ENCODE measurements around the gene EIF5B. TPM values are rescaled to one million over a fixed set of nuclear protein-coding genes. Genes with fewer than 3 reads are reported as not detected.

Gene EIF5B
- total and polyA plus RNA-seq, 2 of the 8 experiments (the other 6 are each of a cell fraction or from before 2014, with no cell fraction given): 10.7 to 64.5 TPM

GRCh38 chr2:99389946-99390345 lies 52.8 kb downstream of the EIF5B start:
- no peak overlapping the region for H3K4ac ChIP-seq (replicated peaks; ENCODE audit: insufficient read length, low read depth, low read length)
- no peak for FAIRE-seq
- no peak overlapping the region for H2BK120ac ChIP-seq (replicated peaks; ENCODE audit: low read depth, low read length)
- H4K8ac ChIP-seq (ENCODE audit: extremely low read depth, insufficient read depth, low read length): no peak overlapping the region
- no peaks in the 10 kb centered on the region for H3K9me3 ChIP-seq (ENCODE audit: insufficient read depth in 2 of 2, low read depth in 1 of 2, low read length in 1 of 2)
- no peak overlapping the region for H3K23ac ChIP-seq (ENCODE audit: insufficient read length)
- H3K79me2 ChIP-seq (ENCODE audit: control insufficient read depth in 1 of 2, insufficient read depth in 2 of 2, low read length in 2 of 2): 0 out of 4 replicates have a peak, but pooled peaks cover 0 to 2% of the 10 kb centered on the region in 2 experiments
- H3K14ac ChIP-seq (ENCODE audit: insufficient read length): no peak overlapping the region
- H2BK12ac ChIP-seq (ENCODE audit: low read depth, low read length): no peak overlapping the region
- H3K4me2 ChIP-seq (ENCODE audit: insufficient read depth in 1 of 2, low read depth in 2 of 2, low read length in 2 of 2): no peak overlapping the region
- no peak overlapping the region for H2AFZ ChIP-seq (ENCODE audit: low read length)
- no peak overlapping the region for H4K91ac ChIP-seq (replicated peaks; ENCODE audit: insufficient read length, low read length)
- H3K4me3 ChIP-seq (ENCODE audit: extremely low read depth in 1 of 4, insufficient read depth in 2 of 4, low read depth in 3 of 4, low read length in 4 of 4): no peak overlapping the region
- ChIA-PET POLR2A (ENCODE audit: partially characterized antibody) (interaction anchor here (1.6 kb wide), 1 partner anchor 9 kb away, joined by 4 read pairs; no protein-coding TSS in a partner anchor), CTCF (ENCODE audit: partially characterized antibody) (interaction anchor here (0.6 to 1.2 kb wide), 3 partner anchors 23 to 680 kb away, joined by 3 to 4 read pairs (median 4); no protein-coding TSS in a partner anchor)
- H3K27ac ChIP-seq (ENCODE audit: low read depth, low read length): no peak overlapping the region
- H2BK20ac ChIP-seq (ENCODE audit: low read length): no peak overlapping the region
- H3K36me3 ChIP-seq (ENCODE audit: control insufficient read depth in 2 of 4, insufficient read depth in 4 of 4, low read length in 3 of 4): peaks cover 7 to 51% (median 28%) of the 10 kb centered on the region in 4 experiments
- DNase-seq (ENCODE audit: low read depth in 1 of 2, low spot score in 2 of 2): no peak
- no peak overlapping the region for H2AK5ac ChIP-seq (ENCODE audit: low read depth, low read length)
- no peaks in the 10 kb centered on the region for H3K4me1 ChIP-seq (replicated peaks in 1 of 4; ENCODE audit: control insufficient read depth in 3 of 4, insufficient read depth in 4 of 4, low read length in 3 of 4)
- no peaks in the 10 kb centered on the region for H3K27me3 ChIP-seq (replicated peaks in 1 of 4; ENCODE audit: control insufficient read depth in 3 of 4, extremely low read depth in 1 of 4, insufficient read depth in 3 of 4, low read length in 3 of 4)
- H3K9ac ChIP-seq (replicated peaks in 1 of 4; ENCODE audit: extremely low read depth in 1 of 4, low read depth in 3 of 4, low read length in 3 of 4): no peak overlapping the region
- no peak overlapping the region for H4K5ac ChIP-seq (ENCODE audit: insufficient read length, low read depth, low read length)
- H2BK5ac ChIP-seq (ENCODE audit: low read depth, low read length): no peak overlapping the region
- no peak overlapping the region for H3K56ac ChIP-seq (replicated peaks; ENCODE audit: insufficient read length, low read depth, low read length)
- 93% methylated on average over 3 of the region's 3 CpGs; no CpG with 5 or more reads in 1 of the 2 experiments for WGBS, 2 experiments (ENCODE audit: extremely low coverage in 1 of 2, insufficient coverage in 1 of 2, insufficient read length in 1 of 2, insufficient replicate concordance in 2 of 2, low coverage in 1 of 2, low lambda C conversion rate in 2 of 2, missing lambda C conversion rate in 1 of 2)
- H3K79me1 ChIP-seq (ENCODE audit: low read depth, low read length): no peaks in the 10 kb centered on the region
- H3K23me2 ChIP-seq (ENCODE audit: low read depth, low read length): no peaks in the 10 kb centered on the region; the same call in 1 of the 2 replicates
- no peaks in the 10 kb centered on the region for H4K20me1 ChIP-seq (replicated peaks in 1 of 2; ENCODE audit: control insufficient read depth in 1 of 2, insufficient read depth in 2 of 2, low read length in 2 of 2)
- no peak overlapping the region for H3K18ac ChIP-seq (ENCODE audit: extremely low read depth, low read length)
- no peak overlapping the region for H2BK15ac ChIP-seq (ENCODE audit: low read length)
- TF ChIP-seq KDM5A (IDR thresholded peaks at IDR 0.05; ENCODE audit: low read length) (no peak), BCL11A (IDR thresholded peaks at IDR 0.05; ENCODE audit: low read depth in 2 of 2, low read length in 2 of 2) (no peak), EZH2 (IDR thresholded peaks at IDR 0.05; ENCODE audit: low read depth, low read length, severe bottlenecking) (no peak), EP300 (IDR thresholded peaks at IDR 0.05; ENCODE audit: borderline replicate concordance in 1 of 2, low read depth in 2 of 2, low read length in 2 of 2) (no peak)

Measured in H1 (cell line).